Measurements from ENCODE around the gene NCOA3. TPM values are rescaled to one million over a fixed set of nuclear protein-coding genes. Genes with fewer than 3 reads are reported as not detected.

Gene NCOA3
- total RNA-seq, 2 experiments from 2014 or later = 59.9 to 65.4 TPM

DNA sequence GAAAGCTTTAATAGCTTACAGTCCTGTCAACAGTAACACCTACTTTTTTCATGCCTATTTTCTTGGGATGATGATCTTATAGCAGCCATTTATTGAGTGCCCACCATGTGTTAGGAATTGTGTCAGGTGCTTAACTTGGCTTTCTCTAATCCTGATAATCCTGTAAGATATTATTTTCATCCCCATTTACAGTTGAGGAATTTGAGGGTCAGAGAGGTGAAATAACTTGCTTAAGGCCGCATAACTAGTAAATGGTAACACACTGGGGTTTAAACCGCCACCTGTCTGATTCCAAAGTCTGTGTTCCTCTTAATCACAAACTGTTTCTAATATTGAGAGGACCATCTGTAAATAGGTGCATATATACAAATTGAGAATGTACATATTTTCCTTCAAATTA, 55.5 kb downstream of the NCOA3 start:
- H3K27ac Mint-ChIP-seq = no peak overlapping the region
- no peak overlapping the region for H3K4me3 Mint-ChIP-seq
- no peaks in the 10 kb centered on the region for H3K27me3 ChIP-seq (ENCODE audit: control insufficient read depth in 1 of 2, insufficient read depth in 2 of 2, low read length in 2 of 2)
- intact Hi-C loops (cut with DNase I, micrococcal nuclease) = loop anchor here in 1 of 2 experiments (10.0 kb wide), 1 partner anchor 52 kb away; the partner anchor contains the start of gene NCOA3
- TF ChIP-seq, protein P1, sequence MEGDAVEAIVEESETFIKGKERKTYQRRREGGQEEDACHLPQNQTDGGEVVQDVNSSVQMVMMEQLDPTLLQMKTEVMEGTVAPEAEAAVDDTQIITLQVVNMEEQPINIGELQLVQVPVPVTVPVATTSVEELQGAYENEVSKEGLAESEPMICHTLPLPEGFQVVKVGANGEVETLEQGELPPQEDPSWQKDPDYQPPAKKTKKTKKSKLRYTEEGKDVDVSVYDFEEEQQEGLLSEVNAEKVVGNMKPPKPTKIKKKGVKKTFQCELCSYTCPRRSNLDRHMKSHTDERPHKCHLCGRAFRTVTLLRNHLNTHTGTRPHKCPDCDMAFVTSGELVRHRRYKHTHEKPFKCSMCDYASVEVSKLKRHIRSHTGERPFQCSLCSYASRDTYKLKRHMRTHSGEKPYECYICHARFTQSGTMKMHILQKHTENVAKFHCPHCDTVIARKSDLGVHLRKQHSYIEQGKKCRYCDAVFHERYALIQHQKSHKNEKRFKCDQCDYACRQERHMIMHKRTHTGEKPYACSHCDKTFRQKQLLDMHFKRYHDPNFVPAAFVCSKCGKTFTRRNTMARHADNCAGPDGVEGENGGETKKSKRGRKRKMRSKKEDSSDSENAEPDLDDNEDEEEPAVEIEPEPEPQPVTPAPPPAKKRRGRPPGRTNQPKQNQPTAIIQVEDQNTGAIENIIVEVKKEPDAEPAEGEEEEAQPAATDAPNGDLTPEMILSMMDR (IDR thresholded peaks at IDR 0.05) = no peak
- no peaks in the 10 kb centered on the region for H3K27me3 Mint-ChIP-seq
- no peaks in the 10 kb centered on the region for H3K9me3 Mint-ChIP-seq
- peaks cover 64% of the 10 kb centered on the region for H3K4me1 Mint-ChIP-seq (ENCODE audit: low read depth)
- CTCF ChIA-PET = no interaction called here
- no peak overlapping the region for H3K27ac ChIP-seq (ENCODE audit: low read depth in 1 of 2, low read length in 2 of 2)
- no peaks in the 10 kb centered on the region for H3K9me3 ChIP-seq (ENCODE audit: control insufficient read depth in 1 of 2, insufficient read depth in 1 of 2, low read length in 2 of 2)
- no peak for DNase-seq
- H3K4me1 ChIP-seq (ENCODE audit: insufficient read depth, low read length) = peaks cover 17% of the 10 kb centered on the region
- no peaks in the 10 kb centered on the region for H3K36me3 ChIP-seq (ENCODE audit: insufficient read depth, low read length)
- POLR2A ChIA-PET = no interaction called here
- H3K4me3 ChIP-seq (ENCODE audit: low read length) = no peak overlapping the region
- H3K36me3 Mint-ChIP-seq (ENCODE audit: low read depth) = peaks cover 23% of the 10 kb centered on the region
- ATAC-seq (ENCODE audit: poor library complexity) = no peak

DNA sequence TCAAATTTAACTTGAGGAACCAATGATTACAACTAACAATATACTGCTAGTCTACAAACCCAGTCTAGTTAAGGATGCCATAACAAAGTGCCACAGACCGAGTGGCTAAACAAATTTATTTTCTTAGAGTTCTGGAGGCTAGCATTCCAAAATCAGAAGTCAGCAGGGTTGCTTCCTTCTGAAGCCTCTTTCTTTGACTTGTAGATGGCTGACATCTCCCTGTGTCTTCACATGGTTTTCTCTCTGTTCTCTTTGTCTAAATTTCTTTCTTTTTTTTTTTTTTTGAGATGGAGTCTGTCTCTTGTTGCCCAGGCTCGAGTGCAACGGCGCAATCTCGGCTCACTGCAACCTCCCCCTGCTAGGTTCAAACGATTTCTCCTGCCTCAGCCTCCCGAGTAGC, 56.1 kb downstream of the NCOA3 start:
- H3K4me1 Mint-ChIP-seq (ENCODE audit: low read depth) = peaks cover 63% of the 10 kb centered on the region
- TF ChIP-seq, protein P1 (IDR thresholded peaks at IDR 0.05) = no peak
- ChIA-PET POLR2A (no interaction called here), CTCF (no interaction called here)
- no peak for DNase-seq
- intact Hi-C loops (cut with DNase I, micrococcal nuclease) = loop anchor here in 1 of 2 experiments (10.0 kb wide), 1 partner anchor 53 kb away; the partner anchor contains the start of gene NCOA3
- peaks cover 17% of the 10 kb centered on the region for H3K36me3 Mint-ChIP-seq (ENCODE audit: low read depth)
- Histone ChIP-seq H3K4me1 (ENCODE audit: insufficient read depth, low read length) (peaks cover 18% of the 10 kb centered on the region), H3K27ac (ENCODE audit: low read depth in 1 of 2, low read length in 2 of 2) (no peak overlapping the region), H3K36me3 (ENCODE audit: insufficient read depth, low read length) (no peaks in the 10 kb centered on the region), H3K27me3 (ENCODE audit: control insufficient read depth in 1 of 2, insufficient read depth in 2 of 2, low read length in 2 of 2) (no peaks in the 10 kb centered on the region), H3K9me3 (ENCODE audit: control insufficient read depth in 1 of 2, insufficient read depth in 1 of 2, low read length in 2 of 2) (no peaks in the 10 kb centered on the region), H3K4me3 (ENCODE audit: low read length) (no peak overlapping the region)
- no peaks in the 10 kb centered on the region for H3K9me3 Mint-ChIP-seq
- H3K27ac Mint-ChIP-seq = no peak overlapping the region
- no peaks in the 10 kb centered on the region for H3K27me3 Mint-ChIP-seq
- no peak for ATAC-seq (ENCODE audit: poor library complexity)
- no peak overlapping the region for H3K4me3 Mint-ChIP-seq

DNA sequence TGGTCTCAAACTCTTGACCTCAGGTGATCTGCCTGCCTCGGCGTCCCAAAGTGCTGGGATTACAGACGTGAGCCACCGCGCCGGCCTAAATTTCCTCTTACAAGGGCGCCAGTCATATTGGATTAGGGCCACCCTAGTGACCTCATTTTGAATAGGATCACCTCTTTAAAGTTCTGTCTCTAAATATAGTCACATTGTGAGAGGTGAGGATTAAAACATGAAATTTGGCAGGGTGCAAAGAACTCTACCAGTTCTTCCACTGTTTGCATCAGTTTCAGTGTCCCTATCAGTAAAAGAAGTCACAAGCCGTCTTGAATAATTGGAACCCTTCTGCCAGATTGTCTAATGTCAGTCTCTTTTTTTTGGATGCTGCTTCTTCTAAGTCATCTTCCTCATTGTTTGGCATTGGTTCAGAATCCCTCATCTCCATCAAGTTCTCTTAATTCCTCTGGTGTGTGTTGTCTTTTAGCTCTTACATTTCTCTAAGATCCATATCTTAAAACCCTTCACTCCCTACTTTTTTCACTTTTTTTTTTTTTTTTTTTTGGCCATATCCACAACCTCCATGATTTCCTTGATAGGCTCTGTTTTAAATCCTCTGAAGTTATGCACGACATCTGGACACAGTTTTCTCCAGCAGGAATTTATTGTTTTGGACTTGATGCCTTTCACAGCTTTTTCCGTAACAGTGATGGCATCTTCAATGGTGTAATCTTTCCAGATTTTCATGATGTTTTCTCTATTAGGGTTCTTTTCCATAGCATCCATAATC, 56.8 kb downstream of the NCOA3 start:
- intact Hi-C loops (cut with DNase I, micrococcal nuclease) = loop anchor here in 1 of 2 experiments (10.0 kb wide), 1 partner anchor 54 kb away; the partner anchor contains the start of gene NCOA3
- H3K36me3 ChIP-seq (ENCODE audit: insufficient read depth, low read length) = no peaks in the 10 kb centered on the region
- H3K9me3 ChIP-seq (ENCODE audit: control insufficient read depth in 1 of 2, insufficient read depth in 1 of 2, low read length in 2 of 2) = no peaks in the 10 kb centered on the region
- no peak for ATAC-seq (ENCODE audit: poor library complexity)
- peaks cover 15% of the 10 kb centered on the region for H3K36me3 Mint-ChIP-seq (ENCODE audit: low read depth)
- H3K4me1 ChIP-seq (ENCODE audit: insufficient read depth, low read length) = peaks cover 22% of the 10 kb centered on the region
- POLR2A ChIA-PET = interaction anchor here (0.6 kb wide), 1 partner anchor 1455 kb away, joined by 3 read pairs; no protein-coding TSS in a partner anchor
- CTCF ChIA-PET = interaction anchor here (0.6 to 0.7 kb wide), 2 partner anchors 10 to 210 kb away, joined by 3 read pairs; no protein-coding TSS in a partner anchor
- no peak for DNase-seq
- H3K27ac Mint-ChIP-seq = peak overlapping the region; percentile 13
- TF ChIP-seq, protein P1 (IDR thresholded peaks at IDR 0.05) = no peak
- H3K27me3 Mint-ChIP-seq = no peaks in the 10 kb centered on the region
- H3K27ac ChIP-seq (ENCODE audit: low read depth in 1 of 2, low read length in 2 of 2) = no peak overlapping the region
- H3K4me3 Mint-ChIP-seq = no peak overlapping the region
- no peak overlapping the region for H3K4me3 ChIP-seq (ENCODE audit: low read length)
- peaks cover 68% of the 10 kb centered on the region for H3K4me1 Mint-ChIP-seq (ENCODE audit: low read depth)
- no peaks in the 10 kb centered on the region for H3K9me3 Mint-ChIP-seq
- no peaks in the 10 kb centered on the region for H3K27me3 ChIP-seq (ENCODE audit: control insufficient read depth in 1 of 2, insufficient read depth in 2 of 2, low read length in 2 of 2)

Data from CD4-positive, alpha-beta T cell (primary cell).